Activated CD4-positive, CD25-positive, alpha-beta regulatory T cell (primary cell): ENCODE data around the gene OR2T3.
"Not testable (repeated sequence)": the region's sequence is repeated elsewhere in the genome, so short reads cannot be mapped to it uniquely, and the experiment has no call there.

Experiments
- DNase-seq, 4 experiments: peaks; one replicate each; lab custom pipeline; 2025; lab: John Stamatoyannopoulos, UW

OR2T3 gene

GRCh38 chr1:248473051-248473450 is at the start of gene OR2T3:
Gene OR2T3, plus strand, starts transcription at chr1:248473351. Its CDS starts 0 bp downstream, at chr1:248473351.
- not testable (repeated sequence) for DNase-seq

- DNase-seq, result not testable (repeated sequence)
These were observed 45.5 kb upstream of the OR2T3 start for GRCh38 chr1:248427526-248428191.

GRCh38 chr1:248428192-248428533 is 45.0 kb upstream of the OR2T3 start:
- not testable (repeated sequence) for DNase-seq

GRCh38 chr1:248431683-248432082 is 41.5 kb upstream of the OR2T3 start:
- not testable (repeated sequence) for DNase-seq

GRCh38 chr1:248432201-248432600 is 41.0 kb upstream of the OR2T3 start:
- DNase-seq, result not testable (repeated sequence)

GRCh38 chr1:248433811-248434415 is 39.2 kb upstream of the OR2T3 start:
- DNase-seq, result not testable (repeated sequence)

GRCh38 chr1:248434913-248435312 is 38.2 kb upstream of the OR2T3 start:
- DNase-seq, result not testable (repeated sequence)

- DNase-seq, result not testable (repeated sequence)
These were observed 36.8 kb upstream of the OR2T3 start for GRCh38 chr1:248436303-248436702.

GRCh38 chr1:248438668-248439067 is 34.5 kb upstream of the OR2T3 start:
- not testable (repeated sequence) for DNase-seq

- not testable (repeated sequence) for DNase-seq
These were observed 33.9 kb upstream of the OR2T3 start for GRCh38 chr1:248439283-248439682.

- DNase-seq, result not testable (repeated sequence)
These were observed 30.5 kb upstream of the OR2T3 start for GRCh38 chr1:248442500-248443277.

GRCh38 chr1:248444603-248445002 is 28.5 kb upstream of the OR2T3 start:
- not testable (repeated sequence) for DNase-seq

- not testable (repeated sequence) for DNase-seq
These were observed 27.8 kb upstream of the OR2T3 start, which contains the start of gene OR2T2 for GRCh38 chr1:248445399-248445798. Gene OR2T2, plus strand, starts transcription at chr1:248445637. Its CDS starts 7,161 bp downstream, at chr1:248452798.

- not testable (repeated sequence) for DNase-seq
These were observed 24.6 kb upstream of the OR2T3 start for GRCh38 chr1:248448409-248449074.

- DNase-seq, result not testable (repeated sequence)
These were observed 23.2 kb upstream of the OR2T3 start for GRCh38 chr1:248449821-248450465.

GRCh38 chr1:248450466-248451145 is 22.5 kb upstream of the OR2T3 start:
- DNase-seq, result not testable (repeated sequence)

- not testable (repeated sequence) for DNase-seq
These were observed 19.5 kb upstream of the OR2T3 start for GRCh38 chr1:248453619-248454018.

GRCh38 chr1:248455045-248455444 is 18.1 kb upstream of the OR2T3 start:
- DNase-seq, result not testable (repeated sequence)

GRCh38 chr1:248456635-248457034 is 16.5 kb upstream of the OR2T3 start:
- DNase-seq, result not testable (repeated sequence)

GRCh38 chr1:248459117-248459516 is 14.0 kb upstream of the OR2T3 start:
- DNase-seq, result not testable (repeated sequence)

GRCh38 chr1:248471154-248471553 is 2.0 kb upstream of the OR2T3 start:
- no peak for DNase-seq
